Measurements from ENCODE around the gene KCNK15.

GRCh38 chr20:44721785-44722054 lies 23.9 kb upstream of the KCNK15 start:
- TF ChIP-seq, protein P1, sequence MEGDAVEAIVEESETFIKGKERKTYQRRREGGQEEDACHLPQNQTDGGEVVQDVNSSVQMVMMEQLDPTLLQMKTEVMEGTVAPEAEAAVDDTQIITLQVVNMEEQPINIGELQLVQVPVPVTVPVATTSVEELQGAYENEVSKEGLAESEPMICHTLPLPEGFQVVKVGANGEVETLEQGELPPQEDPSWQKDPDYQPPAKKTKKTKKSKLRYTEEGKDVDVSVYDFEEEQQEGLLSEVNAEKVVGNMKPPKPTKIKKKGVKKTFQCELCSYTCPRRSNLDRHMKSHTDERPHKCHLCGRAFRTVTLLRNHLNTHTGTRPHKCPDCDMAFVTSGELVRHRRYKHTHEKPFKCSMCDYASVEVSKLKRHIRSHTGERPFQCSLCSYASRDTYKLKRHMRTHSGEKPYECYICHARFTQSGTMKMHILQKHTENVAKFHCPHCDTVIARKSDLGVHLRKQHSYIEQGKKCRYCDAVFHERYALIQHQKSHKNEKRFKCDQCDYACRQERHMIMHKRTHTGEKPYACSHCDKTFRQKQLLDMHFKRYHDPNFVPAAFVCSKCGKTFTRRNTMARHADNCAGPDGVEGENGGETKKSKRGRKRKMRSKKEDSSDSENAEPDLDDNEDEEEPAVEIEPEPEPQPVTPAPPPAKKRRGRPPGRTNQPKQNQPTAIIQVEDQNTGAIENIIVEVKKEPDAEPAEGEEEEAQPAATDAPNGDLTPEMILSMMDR (IDR thresholded peaks at IDR 0.05; ENCODE audit: low read depth, low read length), result no peak
- TF ChIP-seq EZH2phosphoT487 (IDR thresholded peaks at IDR 0.05; ENCODE audit: low read depth), result no peak

All from OCI-LY3 (cell line).